Mesenchymal stem cell (in vitro differentiated cells and primary cell): ENCODE results near the gene CD37.

Source experiments
- DNase-seq: peaks from one replicate; pipeline ENCODE4 v3.0.0-alpha.2; 2013
- H2AFZ ChIP-seq: one replicate; pipeline ENCODE4 v1.6.1; 2013; ENCODE audit warnings: low read depth, mild to moderate bottlenecking, control low read depth, inconsistent platforms, low read length, moderate library complexity
- H2AK5ac ChIP-seq: 2 replicates; pipeline ENCODE4 v1.6.1; 2013; ENCODE audit warnings: low read length, moderate library complexity, mild to moderate bottlenecking, inconsistent platforms; ENCODE audit not compliant: severe bottlenecking
- H2BK120ac ChIP-seq: one replicate; pipeline ENCODE4 v1.6.1; 2013; ENCODE audit warnings: low read depth, mild to moderate bottlenecking, inconsistent platforms, low read length, moderate library complexity
- H2BK12ac ChIP-seq, 2 experiments: one replicate each; pipeline ENCODE4 v1.6.1; 2013; ENCODE audit warnings: inconsistent platforms in 2 of 2, low read length in 2 of 2, mild to moderate bottlenecking in 2 of 2, moderate library complexity in 2 of 2, control low read depth in 1 of 2
- H2BK15ac ChIP-seq: one replicate; pipeline ENCODE4 v1.6.1; 2013; ENCODE audit warnings: mild to moderate bottlenecking, low read depth, inconsistent platforms; ENCODE audit not compliant: poor library complexity, severe bottlenecking
- H2BK5ac ChIP-seq: 2 replicates; pipeline ENCODE4 v1.6.1; 2013; ENCODE audit warnings: low read depth, mild to moderate bottlenecking, low read length, control low read depth, inconsistent platforms; ENCODE audit not compliant: poor library complexity, severe bottlenecking
- H3K14ac ChIP-seq, 2 experiments: one replicate each; pipeline ENCODE4 v1.6.1; 2013; ENCODE audit warnings: inconsistent platforms in 2 of 2, low read length in 2 of 2, control low read depth in 1 of 2, mild to moderate bottlenecking in 1 of 2, moderate library complexity in 1 of 2
- H3K18ac ChIP-seq, 2 experiments: one replicate each; pipeline ENCODE4 v1.6.1; 2013; ENCODE audit warnings: inconsistent platforms in 2 of 2, low read length in 2 of 2, control low read depth in 1 of 2, low read depth in 1 of 2, mild to moderate bottlenecking in 1 of 2
- H3K23ac ChIP-seq, 2 experiments: one replicate each; pipeline ENCODE4 v1.6.1; 2013; ENCODE audit warnings: inconsistent platforms in 2 of 2, low read length in 2 of 2, mild to moderate bottlenecking in 2 of 2, moderate library complexity in 2 of 2, control low read depth in 1 of 2
- H3K27ac ChIP-seq: 2 replicates; pipeline ENCODE4 v1.5.1; 2013; ENCODE audit warnings: mild to moderate bottlenecking, moderate library complexity, low read length, control low read depth, inconsistent platforms; ENCODE audit not compliant: poor library complexity, severe bottlenecking
- H3K27me3 ChIP-seq, 2 experiments: 2 replicates each; pipeline versions ENCODE4 v1.6.1 to v1.7.0; 2013; ENCODE audit warnings: low read length in 2 of 2, mild to moderate bottlenecking in 2 of 2, moderate library complexity in 2 of 2, control low read depth in 1 of 2, inconsistent platforms in 1 of 2; ENCODE audit not compliant: control insufficient read depth in 1 of 2, insufficient read depth in 1 of 2
- H3K36me3 ChIP-seq, 2 experiments: 2 replicates each; pipeline versions ENCODE4 v1.6.1 to v1.7.0; 2013; ENCODE audit warnings: low read length in 2 of 2, control low read depth in 1 of 2, inconsistent platforms in 1 of 2, low read depth in 1 of 2, mild to moderate bottlenecking in 1 of 2; ENCODE audit not compliant: insufficient read depth in 2 of 2, control insufficient read depth in 1 of 2
- H3K4ac ChIP-seq, 2 experiments: one replicate each; pipeline ENCODE4 v1.6.1; 2013; ENCODE audit warnings: inconsistent platforms in 2 of 2, low read length in 2 of 2, mild to moderate bottlenecking in 2 of 2, moderate library complexity in 2 of 2, control low read depth in 1 of 2, low read depth in 1 of 2
- H3K4me1 ChIP-seq: 2 replicates; pipeline ENCODE4 v1.6.1; 2013; ENCODE audit warnings: low read depth, low read length, control low read depth; ENCODE audit not compliant: control insufficient read depth, insufficient read depth
- H3K4me2 ChIP-seq: 2 replicates; pipeline ENCODE4 v1.6.1; 2013; ENCODE audit warnings: low read length, mild to moderate bottlenecking, inconsistent platforms; ENCODE audit not compliant: poor library complexity, severe bottlenecking
- H3K4me3 ChIP-seq, 2 experiments: 2 replicates each; pipeline versions ENCODE4 v1.5.1 to v1.7.0; 2013; ENCODE audit warnings: low read length in 2 of 2, mild to moderate bottlenecking in 2 of 2, control low read depth in 1 of 2, low read depth in 1 of 2; ENCODE audit not compliant: insufficient read depth in 1 of 2
- H3K79me1 ChIP-seq: replicated peaks from 2 replicates; pipeline ENCODE4 v1.6.1; 2013; ENCODE audit warnings: mild to moderate bottlenecking, control low read depth, low read length, inconsistent platforms; ENCODE audit not compliant: poor library complexity, severe bottlenecking
- H3K9ac ChIP-seq: 2 replicates; pipeline ENCODE4 v1.7.0; 2013; ENCODE audit warnings: mild to moderate bottlenecking, low read length, moderate library complexity
- H3K9me3 ChIP-seq: 2 replicates; pipeline ENCODE4 v1.7.0; 2013; ENCODE audit warnings: mild to moderate bottlenecking, low read length; ENCODE audit not compliant: control insufficient read depth
- H4K8ac ChIP-seq: one replicate; pipeline ENCODE4 v1.6.1; 2013; ENCODE audit warnings: inconsistent platforms, mild to moderate bottlenecking, low read length, moderate library complexity
- H4K91ac ChIP-seq: one replicate; pipeline ENCODE4 v1.6.1; 2013; ENCODE audit warnings: mild to moderate bottlenecking, low read length, inconsistent platforms
- WGBS: methylation state at CpG from one replicate; pipeline ENCODE4 v1.1.7; 2013; ENCODE audit warnings: mixed read lengths; 5-methylcytosine and 5-hydroxymethylcytosine counted together

The CD37 gene

DNA sequence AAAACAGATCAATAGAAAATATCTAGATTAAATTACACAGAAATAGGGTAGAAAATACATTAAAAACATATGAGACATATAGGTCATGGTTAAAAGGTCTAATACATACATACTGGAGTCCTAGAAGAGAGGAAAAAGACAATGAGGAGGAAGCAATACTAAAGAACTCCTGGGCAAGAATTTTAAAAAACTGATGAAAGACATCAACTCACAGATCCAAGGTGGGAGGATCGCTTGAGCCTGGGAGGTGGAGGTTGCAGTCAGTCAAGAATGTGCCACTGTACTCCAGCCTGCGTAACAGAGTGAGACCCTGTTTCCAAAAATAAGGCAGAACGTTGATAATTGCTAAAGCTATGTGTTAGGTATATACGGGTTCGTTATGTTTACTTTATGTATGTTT, 47.4 kb downstream of the CD37 start:
- Histone ChIP-seq H4K91ac (no peak overlapping the region), H4K8ac (no peak overlapping the region), H3K27me3 (peaks cover 0 to 3% of the 10 kb centered on the region in 2 experiments), H3K27ac (no peak overlapping the region), H2BK15ac (no peak overlapping the region), H2AFZ (no peak overlapping the region), H2BK12ac (no peak overlapping the region), H3K18ac (no peak overlapping the region), H3K4me3 (peak overlapping the region in 1 of 2 experiments; percentile 33), H3K4me1 (no peaks in the 10 kb centered on the region), H3K36me3 (no peaks in the 10 kb centered on the region), H2AK5ac (no peak overlapping the region), H3K14ac (no peak overlapping the region), H3K4me2 (no peak overlapping the region), H3K79me1 (no peaks in the 10 kb centered on the region), H3K23ac (no peak overlapping the region), H2BK5ac (no peak overlapping the region), H3K4ac (no peak overlapping the region), H3K9me3 (peaks cover 22% of the 10 kb centered on the region), H2BK120ac (no peak overlapping the region), H3K9ac (no peak overlapping the region)
- WGBS: 91% methylated on average over 2 of the region's 5 CpGs
- DNase-seq: no peak

DNA sequence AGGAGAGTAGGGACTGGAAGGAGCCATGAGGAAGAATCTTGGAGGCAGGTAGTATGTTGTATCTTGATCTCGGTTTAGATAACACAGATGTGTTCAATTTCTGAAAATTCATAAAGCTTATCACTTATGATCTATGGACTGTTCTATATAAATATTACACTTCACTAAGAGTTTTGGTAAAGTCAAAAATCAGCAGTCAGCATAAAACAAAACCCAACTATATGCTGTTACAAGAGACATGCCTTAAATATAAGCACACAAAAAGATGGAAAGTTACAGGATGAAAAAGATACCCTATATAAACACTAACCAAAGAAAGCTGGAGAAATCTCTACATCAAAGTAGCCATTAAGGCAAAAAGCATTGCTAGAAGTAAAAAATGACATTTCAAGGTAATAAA, 48.4 kb downstream of the CD37 start:
- Histone ChIP-seq H3K4me3 (no peak overlapping the region), H3K9ac (no peak overlapping the region), H3K4me1 (peaks cover 1% of the 10 kb centered on the region), H2BK12ac (no peak overlapping the region), H3K4me2 (no peak overlapping the region), H3K79me1 (no peaks in the 10 kb centered on the region), H3K4ac (no peak overlapping the region), H3K18ac (no peak overlapping the region), H3K9me3 (peaks cover 22% of the 10 kb centered on the region), H2BK5ac (no peak overlapping the region), H4K8ac (no peak overlapping the region), H3K27me3 (peaks cover under 1 to 3% of the 10 kb centered on the region in 2 experiments), H2BK120ac (no peak overlapping the region), H4K91ac (no peak overlapping the region), H2AFZ (no peak overlapping the region), H3K14ac (no peak overlapping the region), H2BK15ac (no peak overlapping the region), H3K27ac (no peak overlapping the region), H3K36me3 (no peaks in the 10 kb centered on the region), H2AK5ac (no peak overlapping the region), H3K23ac (no peak overlapping the region)
- WGBS: no CpG with 5 or more reads among the region's 1 CpG
- DNase-seq: no peak

DNA sequence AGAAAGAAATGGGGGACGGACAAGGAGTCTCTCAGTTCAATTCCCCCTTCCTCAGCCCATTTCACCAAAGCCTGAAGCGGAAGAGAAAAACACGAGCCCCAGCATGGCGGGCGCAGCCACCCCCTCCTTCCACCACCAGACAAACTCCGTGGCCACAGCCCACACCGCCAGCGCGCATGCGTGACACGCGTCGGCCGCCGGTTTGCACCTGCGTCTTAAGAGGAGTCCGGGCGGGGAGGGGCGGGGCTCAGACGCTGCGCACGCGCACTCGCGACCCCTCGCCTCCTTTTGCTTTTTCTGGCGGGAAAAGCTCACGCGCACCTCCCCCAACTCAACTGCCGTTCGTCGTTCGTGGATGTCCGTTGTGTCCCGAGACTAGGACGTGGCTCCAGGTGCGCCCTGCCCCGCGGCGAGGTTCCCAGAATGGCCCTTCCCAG, 52.7 kb downstream of the CD37 start, which contains the start of gene KASH5:
Gene KASH5 (plus strand): TSS at position 314 of the 437 bp plus-strand sequence. CDS start 2,635 bp downstream, outside the sequence.
- no peaks in the 10 kb centered on the region for H3K79me1 ChIP-seq
- H3K4me2 ChIP-seq: no peak within 1 kb of the TSS
- H3K36me3 ChIP-seq: no peaks in the 10 kb centered on the region
- H3K4me1 ChIP-seq: peaks cover 1% of the 10 kb centered on the region
- no peak within 1 kb of the TSS for H3K23ac ChIP-seq
- peak within 1 kb of the TSS; percentile 52 for H2BK15ac ChIP-seq
- no peak within 1 kb of the TSS for H3K4ac ChIP-seq
- no peak within 1 kb of the TSS for H4K8ac ChIP-seq
- H3K9me3 ChIP-seq: peaks cover 10% of the 10 kb centered on the region
- no peak within 1 kb of the TSS for H3K14ac ChIP-seq
- H2BK120ac ChIP-seq: no peak within 1 kb of the TSS
- no peak within 1 kb of the TSS for H2AK5ac ChIP-seq
- H4K91ac ChIP-seq: peak within 1 kb of the TSS; percentile 39
- H3K27ac ChIP-seq: no peak within 1 kb of the TSS
- DNase-seq: no peak
- no peak within 1 kb of the TSS for H3K4me3 ChIP-seq
- no peak within 1 kb of the TSS for H2BK12ac ChIP-seq
- H3K9ac ChIP-seq: no peak within 1 kb of the TSS
- H3K27me3 ChIP-seq: peaks cover 11 to 39% of the 10 kb centered on the region in 2 experiments
- H3K18ac ChIP-seq: no peak within 1 kb of the TSS
- 82% methylated on average over 40 of the region's 40 CpGs for WGBS
- no peak within 1 kb of the TSS for H2AFZ ChIP-seq
- H2BK5ac ChIP-seq: no peak within 1 kb of the TSS

DNA sequence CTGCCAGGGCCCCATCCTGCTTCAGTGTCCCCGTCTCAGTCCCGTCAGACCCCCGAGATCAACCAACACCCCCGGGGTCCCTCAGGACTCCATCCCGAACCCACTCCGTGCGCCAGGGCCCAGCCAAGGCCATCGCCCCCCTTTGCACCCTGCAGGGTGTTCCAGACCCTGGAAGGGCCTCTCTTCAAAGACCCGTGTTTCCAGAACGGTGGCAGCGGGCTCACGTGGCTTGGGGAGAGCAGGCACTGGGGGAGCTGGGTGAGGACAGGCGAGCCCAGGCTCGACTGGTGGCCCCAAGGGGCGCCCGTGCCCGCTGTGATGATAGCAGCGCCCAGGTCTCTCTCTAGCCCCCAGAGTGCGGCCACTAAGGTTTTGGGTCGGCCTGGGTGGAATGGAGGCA, 54.2 kb downstream of the CD37 start:
- no peak overlapping the region for H3K18ac ChIP-seq
- H3K36me3 ChIP-seq: no peaks in the 10 kb centered on the region
- H3K4me1 ChIP-seq: peaks cover 1% of the 10 kb centered on the region
- H4K8ac ChIP-seq: no peak overlapping the region
- H3K79me1 ChIP-seq: no peaks in the 10 kb centered on the region
- H3K27ac ChIP-seq: no peak overlapping the region
- H2BK15ac ChIP-seq: no peak overlapping the region
- no peak for DNase-seq
- no peak overlapping the region for H2AFZ ChIP-seq
- no peak overlapping the region for H2BK120ac ChIP-seq
- H3K9ac ChIP-seq: no peak overlapping the region
- WGBS: 91% methylated on average over 20 of the region's 20 CpGs
- no peak overlapping the region for H3K4me3 ChIP-seq
- H4K91ac ChIP-seq: no peak overlapping the region
- H3K4me2 ChIP-seq: no peak overlapping the region
- no peak overlapping the region for H2BK5ac ChIP-seq
- no peak overlapping the region for H3K14ac ChIP-seq
- H2BK12ac ChIP-seq: no peak overlapping the region
- no peak overlapping the region for H3K4ac ChIP-seq
- H3K9me3 ChIP-seq: no peaks in the 10 kb centered on the region
- no peak overlapping the region for H2AK5ac ChIP-seq
- H3K27me3 ChIP-seq: peaks cover 24 to 54% of the 10 kb centered on the region in 2 experiments
- no peak overlapping the region for H3K23ac ChIP-seq
